Skeletal muscle satellite cell (primary cell): ENCODE results near the gene CHST12.

Source experiments
- H3K27me3 ChIP-seq: 2 replicates; pipeline ENCODE4 v1.7.0; 2013; ENCODE audit warnings: low read length; ENCODE audit not compliant: control insufficient read depth, insufficient read depth
- H3K36me3 ChIP-seq: 2 replicates; pipeline ENCODE4 v1.7.0; 2013; ENCODE audit warnings: mild to moderate bottlenecking, control low read depth, low read length; ENCODE audit not compliant: insufficient read depth
- H3K4me1 ChIP-seq: 2 replicates; pipeline ENCODE4 v1.7.0; 2013; ENCODE audit warnings: low read length; ENCODE audit not compliant: control insufficient read depth, insufficient read depth
- H3K4me2 ChIP-seq: 2 replicates; pipeline ENCODE4 v1.7.0; 2013; ENCODE audit warnings: mild to moderate bottlenecking, low read length
- H3K4me3 ChIP-seq: 2 replicates; pipeline ENCODE4 v1.7.0; 2013; ENCODE audit warnings: low read length
- H3K9ac ChIP-seq: 2 replicates; pipeline ENCODE4 v1.7.0; 2013; ENCODE audit warnings: mild to moderate bottlenecking, low read depth, low read length, moderate library complexity
- H3K9me3 ChIP-seq: replicated peaks from 2 replicates; pipeline ENCODE4 v1.7.0; 2013; ENCODE audit warnings: mild to moderate bottlenecking, control low read depth, low read length

CHST12 gene

DNA sequence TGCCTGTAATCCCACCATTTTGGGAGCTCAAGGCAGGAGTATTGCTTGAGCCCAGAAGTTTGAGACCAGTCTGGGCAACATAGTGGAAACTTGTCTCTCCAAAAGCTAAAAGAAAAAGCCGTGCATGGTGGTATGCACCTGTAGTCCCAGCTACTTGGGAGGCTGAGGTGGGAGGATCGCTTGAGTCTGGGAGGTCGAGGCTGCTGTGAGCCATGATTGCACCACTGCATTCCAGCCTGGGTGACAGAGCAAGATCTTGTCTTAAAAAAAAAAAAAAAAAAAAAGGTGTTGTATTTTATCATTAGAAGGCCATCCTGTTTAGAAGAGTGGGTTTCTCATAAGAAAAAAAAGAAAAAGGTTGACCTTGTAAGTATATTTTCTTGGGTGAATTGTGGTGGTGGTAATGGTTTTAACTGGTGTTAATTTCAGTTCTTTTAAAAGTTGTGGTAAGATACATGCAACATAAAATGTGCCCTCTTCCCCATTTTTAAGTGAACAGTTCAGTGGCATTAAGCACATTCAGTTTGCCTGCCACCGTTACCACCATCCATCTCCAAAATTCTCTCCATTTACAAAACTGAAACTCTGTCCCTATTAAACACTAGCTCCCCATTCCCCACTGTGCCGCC is 38.1 kb downstream of the CHST12 start:
- H3K9ac ChIP-seq: no peak overlapping the region
- no peak overlapping the region for H3K4me2 ChIP-seq
- peaks cover 21% of the 10 kb centered on the region for H3K4me1 ChIP-seq
- no peak overlapping the region for H3K4me3 ChIP-seq
- H3K27me3 ChIP-seq: no peaks in the 10 kb centered on the region
- H3K9me3 ChIP-seq: no peaks in the 10 kb centered on the region
- H3K36me3 ChIP-seq: no peaks in the 10 kb centered on the region

DNA sequence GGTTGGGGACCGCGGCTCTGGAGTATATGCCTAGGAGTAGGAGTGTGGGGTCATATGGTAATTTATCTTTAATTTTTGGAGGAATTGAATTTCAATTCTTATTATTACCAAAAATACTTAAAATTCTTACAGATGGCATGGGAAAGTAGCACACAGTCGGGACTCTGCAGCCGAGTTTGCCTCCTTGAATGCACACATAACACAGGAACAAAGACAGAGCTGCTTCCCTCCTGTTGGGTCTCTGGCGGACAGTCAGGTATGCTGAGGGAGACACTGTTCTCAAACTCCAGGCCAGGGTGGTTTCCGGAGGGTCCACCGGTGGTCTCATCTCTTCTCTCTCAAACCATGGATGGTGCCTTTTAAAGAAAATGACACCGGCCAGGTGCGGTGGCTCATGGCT is 40.1 kb downstream of the CHST12 start:
- Histone ChIP-seq H3K4me1 (peaks cover 13% of the 10 kb centered on the region), H3K9me3 (no peaks in the 10 kb centered on the region), H3K4me3 (no peak overlapping the region), H3K9ac (no peak overlapping the region), H3K27me3 (no peaks in the 10 kb centered on the region), H3K36me3 (no peaks in the 10 kb centered on the region), H3K4me2 (no peak overlapping the region)

DNA sequence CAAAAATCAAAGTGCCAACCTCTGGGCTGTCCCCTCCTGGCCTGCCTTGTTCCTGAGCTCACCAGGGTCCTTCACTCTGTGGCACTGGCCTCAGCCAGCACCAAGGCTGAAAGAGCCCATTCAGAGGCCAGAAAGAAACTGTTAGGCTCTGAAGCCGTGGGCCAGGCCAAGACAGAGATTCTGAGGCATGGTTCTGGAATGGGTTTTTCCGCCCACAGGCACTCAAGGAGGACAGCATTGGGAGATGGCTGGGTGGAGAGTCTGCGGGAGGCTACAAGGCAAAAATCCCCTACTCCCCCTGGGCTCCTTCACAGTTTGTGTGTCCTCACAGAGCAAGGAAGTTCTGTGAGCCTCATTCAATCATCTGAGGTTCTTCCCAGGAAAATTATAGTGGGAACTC is 41.1 kb downstream of the CHST12 start:
- Histone ChIP-seq H3K27me3 (no peaks in the 10 kb centered on the region), H3K4me3 (no peak overlapping the region), H3K4me1 (peaks cover 9% of the 10 kb centered on the region), H3K4me2 (peak overlapping the region; percentile 10), H3K9ac (peak overlapping the region; percentile 16), H3K9me3 (no peaks in the 10 kb centered on the region), H3K36me3 (no peaks in the 10 kb centered on the region)

DNA sequence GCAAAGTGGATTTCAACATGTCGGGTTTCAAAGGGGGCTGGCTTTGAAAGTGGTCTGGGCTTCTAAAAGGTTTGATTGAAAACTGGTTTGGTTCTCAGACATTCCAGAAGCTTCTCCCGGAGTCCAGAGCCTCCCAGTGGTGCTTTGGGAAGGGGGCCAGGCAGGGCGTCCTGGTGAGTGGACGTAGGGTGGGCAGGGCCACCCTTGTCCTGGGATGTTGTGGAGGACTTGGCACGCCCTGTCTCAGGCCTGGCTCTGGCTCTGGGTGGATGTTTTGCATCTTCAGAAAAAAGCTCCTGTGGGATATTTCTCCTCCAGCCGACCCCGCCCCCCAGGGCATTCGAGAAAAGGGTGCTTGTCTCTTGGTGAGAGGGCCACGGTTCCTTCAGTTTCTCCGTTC is 41.6 kb downstream of the CHST12 start:
- peaks cover 2% of the 10 kb centered on the region for H3K27me3 ChIP-seq

DNA sequence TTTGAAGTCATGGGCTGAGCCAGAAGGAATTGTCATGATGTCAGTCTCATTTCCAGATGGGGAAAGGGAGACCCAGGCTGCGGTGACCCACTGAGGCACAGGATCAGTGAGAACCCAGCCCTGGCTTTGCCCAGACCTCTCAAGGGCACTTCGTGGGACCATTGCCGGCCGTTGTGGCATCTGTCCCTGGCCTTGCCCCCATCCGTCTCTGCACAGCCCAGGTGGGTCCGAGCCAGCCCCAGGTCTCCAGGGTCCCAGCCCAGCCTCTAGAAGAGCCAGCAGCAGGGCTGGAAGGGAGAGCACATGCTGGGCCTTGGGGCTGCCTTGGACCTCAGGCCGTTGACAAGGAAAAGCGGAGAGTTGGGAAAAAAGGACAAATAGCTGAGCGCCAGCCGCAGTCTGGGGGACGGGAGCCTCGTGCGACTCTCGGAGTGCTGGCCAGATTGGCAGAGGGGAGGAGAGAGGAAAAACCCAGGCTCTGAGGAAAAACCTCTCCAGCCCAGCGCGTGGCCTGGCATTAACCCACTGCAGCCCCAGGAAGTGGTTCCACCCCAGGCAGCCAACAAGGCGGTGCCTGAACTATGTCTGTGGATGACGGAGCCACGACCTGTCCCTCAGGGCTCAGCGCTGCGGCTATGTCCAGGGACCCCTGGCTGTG is 42.6 kb downstream of the CHST12 start:
- Histone ChIP-seq H3K4me2 (no peak overlapping the region), H3K27me3 (peaks cover 2% of the 10 kb centered on the region), H3K9ac (no peak overlapping the region), H3K4me1 (peaks cover 9% of the 10 kb centered on the region), H3K36me3 (no peaks in the 10 kb centered on the region), H3K4me3 (no peak overlapping the region), H3K9me3 (no peaks in the 10 kb centered on the region)

More for the DNA sequence above, 41.6 kb downstream of the CHST12 start:
- H3K9ac ChIP-seq: no peak overlapping the region
- peaks cover 9% of the 10 kb centered on the region for H3K4me1 ChIP-seq
- peak overlapping the region; percentile 10 for H3K4me2 ChIP-seq
- H3K4me3 ChIP-seq: no peak overlapping the region
- H3K9me3 ChIP-seq: no peaks in the 10 kb centered on the region
- H3K36me3 ChIP-seq: no peaks in the 10 kb centered on the region

DNA sequence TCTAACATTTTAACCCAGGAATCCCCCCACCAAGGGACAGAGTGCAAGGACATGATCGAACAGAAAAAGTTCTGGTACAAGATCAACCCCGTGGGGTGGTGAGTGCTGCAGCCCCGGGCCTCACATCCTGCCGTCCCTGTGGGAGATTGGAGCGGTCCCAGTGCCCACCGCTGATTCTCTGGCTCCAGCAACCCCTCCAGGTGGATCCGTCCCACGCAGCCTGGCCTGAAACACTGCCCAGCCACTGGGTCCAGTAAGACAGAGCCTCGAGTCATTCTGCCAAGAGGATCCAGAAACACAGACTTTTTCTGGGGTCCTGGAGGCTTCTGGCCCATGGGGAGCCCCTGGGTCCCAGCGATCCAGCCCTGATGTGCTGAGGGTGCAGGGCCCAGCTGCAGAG is 43.3 kb downstream of the CHST12 start:
- Histone ChIP-seq H3K4me3 (no peak overlapping the region), H3K9me3 (no peaks in the 10 kb centered on the region), H3K9ac (no peak overlapping the region), H3K27me3 (peaks cover 2% of the 10 kb centered on the region), H3K4me1 (peaks cover 12% of the 10 kb centered on the region), H3K4me2 (no peak overlapping the region), H3K36me3 (no peaks in the 10 kb centered on the region)

DNA sequence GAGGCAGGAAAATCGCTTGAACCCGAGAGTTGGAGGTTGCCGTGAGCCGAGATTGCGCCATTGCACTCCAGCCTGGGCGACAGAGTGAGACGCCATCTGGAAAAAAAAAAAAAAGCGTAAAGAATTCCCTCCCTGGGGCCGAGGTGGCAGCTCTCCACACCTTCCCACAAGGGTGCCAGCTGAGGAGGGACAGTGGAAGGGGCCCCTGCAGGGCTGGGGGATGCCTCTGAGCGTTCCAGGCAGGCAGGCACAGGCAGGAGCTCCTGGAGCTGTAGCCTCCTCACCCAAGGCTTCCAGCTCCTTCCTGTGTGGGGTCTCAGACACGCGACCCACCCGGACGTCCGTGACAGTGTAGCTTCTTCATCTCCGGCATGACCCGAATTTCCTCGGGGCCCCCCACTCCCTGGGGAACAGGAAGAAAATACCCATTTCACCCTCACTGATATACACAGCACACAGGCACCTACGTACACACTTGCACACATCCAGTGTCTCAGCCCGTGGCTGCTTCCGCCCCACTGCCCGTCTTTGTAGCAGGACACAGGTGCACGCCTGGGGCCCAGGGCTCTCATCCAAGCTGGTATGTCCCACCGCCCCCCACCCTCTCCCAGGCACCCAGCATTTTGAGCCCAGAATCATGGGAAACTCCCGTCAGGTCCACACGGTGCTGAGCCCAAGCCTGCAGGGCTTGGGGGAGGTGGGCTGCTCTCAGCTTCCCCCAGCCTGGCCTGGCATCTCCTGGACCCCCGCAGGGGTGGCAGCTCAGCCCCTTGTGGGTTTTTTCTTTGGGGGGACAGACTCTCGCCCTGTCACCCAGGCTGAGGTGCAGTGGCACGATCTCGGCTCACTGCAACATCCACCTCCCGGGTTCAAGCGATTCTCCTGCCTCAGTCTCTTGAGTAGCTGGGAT is 47.0 kb downstream of the CHST12 start:
- no peak overlapping the region for H3K4me3 ChIP-seq
- no peak overlapping the region for H3K9ac ChIP-seq
- no peaks in the 10 kb centered on the region for H3K9me3 ChIP-seq
- peaks cover 2% of the 10 kb centered on the region for H3K27me3 ChIP-seq
- peaks cover 7% of the 10 kb centered on the region for H3K4me1 ChIP-seq
- no peak overlapping the region for H3K4me2 ChIP-seq
- no peaks in the 10 kb centered on the region for H3K36me3 ChIP-seq

DNA sequence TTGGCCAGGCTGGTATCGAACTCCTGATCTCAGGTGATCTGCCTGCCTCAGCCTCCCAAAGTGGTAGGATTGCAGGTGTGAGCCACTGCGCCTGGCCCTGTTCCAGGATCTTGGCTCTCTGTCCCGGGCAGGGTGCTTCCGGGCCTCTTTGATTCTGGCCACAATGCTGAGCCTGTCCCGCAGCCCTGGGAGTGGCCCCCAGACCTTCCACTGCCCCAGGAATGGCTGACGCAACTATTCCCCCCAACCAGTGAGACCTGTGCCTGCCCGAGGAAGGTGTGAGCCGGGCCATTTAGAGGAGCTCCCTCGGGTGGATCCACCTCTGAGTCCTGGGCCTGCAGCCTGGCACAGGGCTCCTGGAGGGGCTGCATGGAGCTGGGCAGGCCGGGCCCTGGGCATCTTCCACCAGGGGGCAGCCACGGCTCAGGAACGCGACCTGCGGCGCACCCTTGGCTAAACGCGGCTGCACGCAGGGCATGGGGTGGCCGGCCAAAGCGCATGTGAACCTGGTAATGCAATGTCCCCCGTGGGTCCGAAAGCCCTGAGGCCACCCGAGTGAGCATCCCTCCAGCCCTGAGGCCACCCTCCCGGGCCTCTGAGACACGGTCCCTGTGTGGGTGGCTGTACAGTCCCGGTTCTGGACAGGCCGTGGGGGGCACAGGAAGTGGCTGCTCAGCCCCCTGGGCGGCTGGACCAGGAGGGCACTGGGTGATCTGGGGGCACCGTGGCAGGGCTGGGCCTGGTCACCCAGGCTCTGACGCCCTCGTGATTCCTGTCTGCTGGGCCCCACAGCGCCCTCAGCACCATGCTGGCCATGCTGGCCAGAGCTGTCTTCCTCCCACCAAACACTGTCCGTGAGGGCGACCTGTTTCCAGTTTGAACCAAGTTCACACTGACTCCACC is 48.0 kb downstream of the CHST12 start:
- Histone ChIP-seq H3K4me3 (peak overlapping the region; percentile 63), H3K9me3 (no peaks in the 10 kb centered on the region), H3K4me1 (peaks cover 7% of the 10 kb centered on the region), H3K9ac (peak overlapping the region; percentile 31), H3K36me3 (no peaks in the 10 kb centered on the region), H3K27me3 (peaks cover 2% of the 10 kb centered on the region), H3K4me2 (peak overlapping the region; percentile 90)

DNA sequence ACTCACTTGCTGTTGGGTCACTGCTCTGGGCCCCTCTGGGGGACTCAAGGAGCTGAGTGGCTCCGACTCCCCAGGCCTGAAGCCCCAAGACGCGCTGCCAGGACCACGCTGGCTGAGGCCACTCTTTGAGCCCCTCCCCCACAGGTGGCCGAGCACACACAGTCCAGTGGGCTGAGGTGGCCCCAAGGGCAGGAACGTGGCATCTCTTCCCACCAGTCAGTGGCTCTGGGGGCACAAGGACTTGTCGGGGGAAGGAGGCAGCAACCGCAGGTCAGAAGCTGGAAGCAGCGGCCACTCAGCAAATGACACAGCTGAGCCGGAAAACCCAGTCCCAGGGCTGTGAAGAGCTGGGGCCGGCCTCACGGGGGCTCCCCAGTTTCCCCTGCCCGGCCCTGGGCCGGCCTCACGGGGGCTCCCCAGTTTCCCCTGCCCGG is 48.7 kb downstream of the CHST12 start:
- H3K9ac ChIP-seq: peak overlapping the region; percentile 31
- no peaks in the 10 kb centered on the region for H3K9me3 ChIP-seq
- H3K4me2 ChIP-seq: peak overlapping the region; percentile 90
- H3K4me1 ChIP-seq: peaks cover 7% of the 10 kb centered on the region
- no peaks in the 10 kb centered on the region for H3K36me3 ChIP-seq
- peak overlapping the region; percentile 63 for H3K4me3 ChIP-seq
- H3K27me3 ChIP-seq: peaks cover 2% of the 10 kb centered on the region

DNA sequence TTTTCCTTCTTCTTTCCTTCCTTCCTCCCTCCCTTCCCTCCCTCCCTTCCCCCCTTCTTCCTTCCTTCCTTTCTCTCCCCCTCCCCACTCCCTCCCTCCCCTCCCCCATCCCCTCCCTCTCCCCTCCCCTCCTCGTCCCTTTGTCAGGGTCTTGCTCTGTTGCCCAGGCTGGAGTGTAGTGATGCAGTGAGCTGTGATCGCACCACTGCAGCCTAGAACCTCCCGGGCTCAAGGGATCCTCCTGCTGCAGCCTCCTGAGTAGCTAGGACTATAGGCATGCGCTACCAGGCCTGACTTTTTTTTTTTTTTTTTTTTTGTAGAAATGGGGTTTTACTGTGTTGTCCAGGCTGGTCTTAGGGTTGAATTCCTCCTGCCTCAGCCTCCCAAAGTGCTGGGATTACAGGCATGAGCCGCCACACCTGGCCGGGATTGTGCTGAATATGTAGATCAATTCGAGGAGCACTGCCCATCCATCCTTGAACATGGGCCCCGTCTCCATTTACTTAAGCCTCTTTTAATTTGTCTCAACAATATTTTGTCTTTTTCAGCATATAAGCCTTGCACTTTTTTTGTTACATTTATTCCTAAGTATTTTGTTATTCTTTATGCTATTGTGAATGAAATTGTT is 49.3 kb downstream of the CHST12 start:
- H3K36me3 ChIP-seq: no peaks in the 10 kb centered on the region
- no peak overlapping the region for H3K9ac ChIP-seq
- no peaks in the 10 kb centered on the region for H3K9me3 ChIP-seq

More for the DNA sequence above, 49.3 kb downstream of the CHST12 start:
- H3K4me3 ChIP-seq: no peak overlapping the region
- peaks cover 2% of the 10 kb centered on the region for H3K27me3 ChIP-seq
- H3K4me1 ChIP-seq: peaks cover 7% of the 10 kb centered on the region
- H3K4me2 ChIP-seq: no peak overlapping the region
